Natural killer cell (primary cell): ENCODE data around the gene ALDH7A1. TPM values are rescaled to one million over a fixed set of nuclear protein-coding genes. Genes with fewer than 3 reads are reported as not detected.

Experiments
- ATAC-seq, 3 donors: fragments of 150-1000 bp in 2 of 3; fragments of 200-7000 bp in 1 of 3; cut with Tn5 transposase; 1 replicate in 1 of 3; 2 replicates in 2 of 3; pipeline ENCODE4 v1.10.0; 2021; ENCODE audit warnings: mild to moderate bottlenecking in 2 of 3, moderate library complexity in 2 of 3
- DNase-seq, 2 donors: peaks; one replicate each; pipeline versions ENCODE4 v3.0.0 to v3.0.0-alpha.2; 2013 to 2021; ENCODE audit warnings: mixed read lengths in 1 of 2
- H3K27ac ChIP-seq: one replicate; pipeline ENCODE4 v1.5.1; 2013; ENCODE audit warnings: mild to moderate bottlenecking, low read length
- H3K27me3 ChIP-seq: one replicate; pipeline ENCODE4 v1.6.1; 2013; ENCODE audit warnings: low read length; ENCODE audit not compliant: control insufficient read depth, insufficient read depth
- H3K36me3 ChIP-seq: one replicate; pipeline ENCODE4 v1.6.1; 2013; ENCODE audit warnings: low read length; ENCODE audit not compliant: control insufficient read depth, insufficient read depth
- H3K4me1 ChIP-seq: one replicate; pipeline ENCODE4 v1.6.1; 2013; ENCODE audit warnings: low read length; ENCODE audit not compliant: control insufficient read depth, insufficient read depth
- H3K4me3 ChIP-seq: one replicate; pipeline ENCODE4 v1.5.1; 2013; ENCODE audit warnings: low read length
- H3K9me3 ChIP-seq: one replicate; pipeline ENCODE4 v1.6.1; 2013; ENCODE audit warnings: low read length; ENCODE audit not compliant: control insufficient read depth, insufficient read depth
- H3K27ac Mint-ChIP-seq, 2 donors: one replicate each; pipeline ENCODE4 v1.8.0; 2022; ENCODE audit warnings: mild to moderate bottlenecking in 2 of 2, mixed read lengths in 2 of 2, moderate library complexity in 1 of 2
- H3K27me3 Mint-ChIP-seq, 2 donors: one replicate each; pipeline ENCODE4 v1.8.0; 2022; ENCODE audit warnings: low read depth in 2 of 2, mixed read lengths in 2 of 2
- H3K36me3 Mint-ChIP-seq: one replicate; pipeline ENCODE4 v1.8.0; 2022; ENCODE audit warnings: mixed read lengths
- H3K4me1 Mint-ChIP-seq, 2 donors: one replicate each; pipeline ENCODE4 v1.8.0; 2022; ENCODE audit warnings: mixed read lengths in 2 of 2
- H3K4me3 Mint-ChIP-seq: one replicate; pipeline ENCODE4 v1.8.0; 2022; ENCODE audit warnings: mild to moderate bottlenecking, moderate library complexity, mixed read lengths
- H3K9me3 Mint-ChIP-seq, 2 donors: one replicate each; pipeline ENCODE4 v1.8.0; 2022; ENCODE audit warnings: mixed read lengths in 2 of 2
- CTCF ChIP-seq: fragments of 200-600 bp; IDR thresholded peaks from one replicate; pipeline ENCODE4 v1.8.0; 2022; ENCODE audit warnings: antibody characterized with exemption
- WGBS: methylation state at CpG from one replicate; pipeline ENCODE4 v1.1.7; 2013; ENCODE audit warnings: missing lambda C conversion rate; ENCODE audit not compliant: insufficient coverage; 5-methylcytosine and 5-hydroxymethylcytosine counted together
- intact Hi-C: fragments of 100-400 bp; cut with micrococcal nuclease; formaldehyde crosslinking; loops from one replicate; pipeline ENCODE4 v1.14.2; 2022
- total RNA-seq, 4 donors: library from RNA; stranded (reverse); fragments of 120-200 nt in 1 of 4; gene quantifications; one replicate each; pipeline versions ENCODE4 v1.2.3 to v1.2.4, GENCODE V29; 2013 to 2022

The ALDH7A1 gene
- total RNA-seq, 3 donors from 2014 or later (not counting 1 experiment from before 2014, with no cell fraction given): 0.66 to 1.3 (median 1.2) TPM

GRCh38 chr5:126636956-126637355 lies 41.9 kb upstream of the ALDH7A1 start:
- H3K4me1 ChIP-seq: no peaks in the 10 kb centered on the region
- no peaks in the 10 kb centered on the region for H3K36me3 Mint-ChIP-seq
- no peak overlapping the region for H3K27ac Mint-ChIP-seq
- no peak overlapping the region for H3K27ac ChIP-seq
- WGBS: 20% methylated on average over 1 of the region's 1 CpG
- no peak for TF ChIP-seq CTCF
- no peaks in the 10 kb centered on the region for H3K9me3 Mint-ChIP-seq
- H3K27me3 ChIP-seq: no peaks in the 10 kb centered on the region
- no peaks in the 10 kb centered on the region for H3K27me3 Mint-ChIP-seq
- H3K4me3 ChIP-seq: no peak overlapping the region
- intact Hi-C loops: no loop called here
- no peaks in the 10 kb centered on the region for H3K4me1 Mint-ChIP-seq
- no peak overlapping the region for H3K4me3 Mint-ChIP-seq
- DNase-seq: no peak
- no peaks in the 10 kb centered on the region for H3K36me3 ChIP-seq
- H3K9me3 ChIP-seq: no peaks in the 10 kb centered on the region
- ATAC-seq: no peak

GRCh38 chr5:126635585-126635984 lies 40.6 kb upstream of the ALDH7A1 start:
- no peaks in the 10 kb centered on the region for H3K36me3 ChIP-seq
- no peak overlapping the region for H3K4me3 ChIP-seq
- H3K4me1 Mint-ChIP-seq: no peaks in the 10 kb centered on the region
- no peaks in the 10 kb centered on the region for H3K36me3 Mint-ChIP-seq
- H3K27ac ChIP-seq: no peak overlapping the region
- intact Hi-C loops: no loop called here
- H3K9me3 ChIP-seq: no peaks in the 10 kb centered on the region
- no peak overlapping the region for H3K4me3 Mint-ChIP-seq
- H3K4me1 ChIP-seq: no peaks in the 10 kb centered on the region
- 87% methylated on average over 3 of the region's 3 CpGs for WGBS
- TF ChIP-seq CTCF: no peak
- no peak for DNase-seq
- H3K9me3 Mint-ChIP-seq: no peaks in the 10 kb centered on the region
- no peak overlapping the region for H3K27ac Mint-ChIP-seq
- H3K27me3 ChIP-seq: no peaks in the 10 kb centered on the region
- H3K27me3 Mint-ChIP-seq: no peaks in the 10 kb centered on the region
- no peak for ATAC-seq

GRCh38 chr5:126633552-126633951 lies 38.5 kb upstream of the ALDH7A1 start:
- DNase-seq (no peak), ATAC-seq (no peak)
- TF ChIP-seq CTCF: no peak
- H3K4me3 ChIP-seq: no peak overlapping the region
- intact Hi-C loops: no loop called here
- H3K9me3 ChIP-seq: no peaks in the 10 kb centered on the region
- Mint-ChIP-seq H3K4me3 (no peak overlapping the region), H3K27me3 (no peaks in the 10 kb centered on the region), H3K4me1 (no peaks in the 10 kb centered on the region), H3K27ac (no peak overlapping the region), H3K9me3 (no peaks in the 10 kb centered on the region), H3K36me3 (no peaks in the 10 kb centered on the region)
- H3K36me3 ChIP-seq: no peaks in the 10 kb centered on the region
- H3K27me3 ChIP-seq: no peaks in the 10 kb centered on the region
- 92% methylated on average over 4 of the region's 4 CpGs for WGBS
- H3K27ac ChIP-seq: no peak overlapping the region
- H3K4me1 ChIP-seq: no peaks in the 10 kb centered on the region

GRCh38 chr5:126631920-126632319 lies 36.9 kb upstream of the ALDH7A1 start:
- H3K4me1 ChIP-seq: no peaks in the 10 kb centered on the region
- H3K27ac Mint-ChIP-seq: no peak overlapping the region
- intact Hi-C loops: no loop called here
- H3K36me3 Mint-ChIP-seq: no peaks in the 10 kb centered on the region
- H3K4me3 Mint-ChIP-seq: no peak overlapping the region
- no peaks in the 10 kb centered on the region for H3K27me3 ChIP-seq
- DNase-seq (no peak), ATAC-seq (no peak)
- 71% methylated on average over 3 of the region's 3 CpGs for WGBS
- H3K27me3 Mint-ChIP-seq: no peaks in the 10 kb centered on the region
- H3K27ac ChIP-seq: no peak overlapping the region
- no peaks in the 10 kb centered on the region for H3K4me1 Mint-ChIP-seq
- H3K9me3 Mint-ChIP-seq: no peaks in the 10 kb centered on the region
- no peak for TF ChIP-seq CTCF
- H3K9me3 ChIP-seq: no peaks in the 10 kb centered on the region
- no peak overlapping the region for H3K4me3 ChIP-seq
- H3K36me3 ChIP-seq: no peaks in the 10 kb centered on the region
